D721Med (cell line): ENCODE data around the gene EIF3I.

Experiments used
- DNase-seq: peaks from one replicate; pipeline ENCODE4 v3.0.0; 2011; ENCODE audit warnings: low spot score; ENCODE audit not compliant: insufficient read length
- FAIRE-seq: peaks from 2 replicates; lab custom pipeline; 2011; peaks lifted over from hg19 to GRCh38; lab: Jason Lieb, UNC
- TF ChIP-seq, protein P1 (sequence below): IDR thresholded peaks from 2 replicates; pipeline ENCODE4 v1.5.1; 2012; ENCODE audit warnings: mild to moderate bottlenecking, control low read depth; ENCODE audit not compliant: insufficient read depth; ENCODE audit errors: missing control alignments

Gene EIF3I

DNA sequence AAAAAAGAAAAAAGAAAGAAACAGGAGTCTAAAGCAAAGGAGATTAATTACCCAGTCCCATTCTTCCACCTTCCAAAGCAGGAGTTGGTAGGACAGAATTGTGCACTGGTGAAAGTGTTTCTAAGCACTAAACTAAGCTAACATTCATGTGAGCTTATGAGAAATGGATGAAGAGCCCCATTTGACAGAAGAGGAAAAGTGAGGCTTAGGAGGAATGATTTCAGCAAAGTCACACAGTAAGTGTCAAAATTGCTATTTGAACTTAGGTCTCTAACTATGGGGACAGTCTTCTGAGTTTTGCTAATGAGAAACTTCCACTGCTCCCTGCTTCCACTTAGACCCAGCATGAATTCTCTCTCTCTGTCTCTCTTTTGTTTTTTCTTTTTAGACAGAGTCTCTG, 47.5 kb downstream of the EIF3I start:
- FAIRE-seq (no peak), DNase-seq (no peak)

DNA sequence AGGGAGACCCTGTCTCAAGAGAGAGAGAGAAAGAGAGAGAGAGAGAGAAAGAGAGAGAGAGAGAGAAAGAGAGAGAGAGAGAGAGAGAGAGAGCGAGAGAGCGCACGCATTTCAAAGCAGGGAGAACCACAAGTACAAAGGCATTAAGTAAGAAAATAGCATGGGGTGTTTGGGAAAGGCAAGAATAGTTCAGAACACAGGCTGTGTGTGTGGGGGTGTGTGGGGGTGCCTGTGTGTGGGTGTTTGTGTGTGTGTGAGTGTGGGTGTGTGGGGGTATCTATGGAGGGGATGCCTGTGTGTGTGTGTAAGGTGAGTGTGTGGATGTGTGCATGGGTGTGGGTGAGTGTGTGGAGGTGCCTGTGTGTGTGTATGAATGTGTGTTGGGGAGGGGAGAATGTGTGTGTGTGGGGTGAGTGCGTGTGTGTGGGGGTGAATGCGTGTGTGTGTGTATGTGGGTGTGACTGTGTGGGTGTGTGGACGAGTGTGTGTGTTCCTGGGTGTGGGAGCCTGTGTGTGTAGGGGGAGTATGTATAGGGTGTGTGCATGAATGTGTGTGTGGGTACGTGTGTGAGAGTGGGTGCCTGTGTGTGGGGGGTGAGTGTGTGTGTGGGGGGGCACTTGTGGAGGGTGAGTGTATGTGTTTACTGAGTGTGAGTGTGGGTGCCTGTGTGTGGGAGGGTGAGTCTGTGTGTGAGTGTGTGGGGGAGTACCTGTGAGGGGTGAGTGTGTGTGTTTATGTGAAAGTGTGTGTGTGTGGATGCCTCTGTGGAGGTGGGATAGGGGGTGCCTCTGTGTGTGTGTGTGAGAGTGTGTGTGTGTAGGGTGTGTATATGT, 50.6 kb downstream of the EIF3I start:
- DNase-seq (no peak), FAIRE-seq (no peak)
- TF ChIP-seq, protein P1, sequence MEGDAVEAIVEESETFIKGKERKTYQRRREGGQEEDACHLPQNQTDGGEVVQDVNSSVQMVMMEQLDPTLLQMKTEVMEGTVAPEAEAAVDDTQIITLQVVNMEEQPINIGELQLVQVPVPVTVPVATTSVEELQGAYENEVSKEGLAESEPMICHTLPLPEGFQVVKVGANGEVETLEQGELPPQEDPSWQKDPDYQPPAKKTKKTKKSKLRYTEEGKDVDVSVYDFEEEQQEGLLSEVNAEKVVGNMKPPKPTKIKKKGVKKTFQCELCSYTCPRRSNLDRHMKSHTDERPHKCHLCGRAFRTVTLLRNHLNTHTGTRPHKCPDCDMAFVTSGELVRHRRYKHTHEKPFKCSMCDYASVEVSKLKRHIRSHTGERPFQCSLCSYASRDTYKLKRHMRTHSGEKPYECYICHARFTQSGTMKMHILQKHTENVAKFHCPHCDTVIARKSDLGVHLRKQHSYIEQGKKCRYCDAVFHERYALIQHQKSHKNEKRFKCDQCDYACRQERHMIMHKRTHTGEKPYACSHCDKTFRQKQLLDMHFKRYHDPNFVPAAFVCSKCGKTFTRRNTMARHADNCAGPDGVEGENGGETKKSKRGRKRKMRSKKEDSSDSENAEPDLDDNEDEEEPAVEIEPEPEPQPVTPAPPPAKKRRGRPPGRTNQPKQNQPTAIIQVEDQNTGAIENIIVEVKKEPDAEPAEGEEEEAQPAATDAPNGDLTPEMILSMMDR: no peak

More for the DNA sequence above, 47.5 kb downstream of the EIF3I start:
- TF ChIP-seq, protein P1: no peak

DNA sequence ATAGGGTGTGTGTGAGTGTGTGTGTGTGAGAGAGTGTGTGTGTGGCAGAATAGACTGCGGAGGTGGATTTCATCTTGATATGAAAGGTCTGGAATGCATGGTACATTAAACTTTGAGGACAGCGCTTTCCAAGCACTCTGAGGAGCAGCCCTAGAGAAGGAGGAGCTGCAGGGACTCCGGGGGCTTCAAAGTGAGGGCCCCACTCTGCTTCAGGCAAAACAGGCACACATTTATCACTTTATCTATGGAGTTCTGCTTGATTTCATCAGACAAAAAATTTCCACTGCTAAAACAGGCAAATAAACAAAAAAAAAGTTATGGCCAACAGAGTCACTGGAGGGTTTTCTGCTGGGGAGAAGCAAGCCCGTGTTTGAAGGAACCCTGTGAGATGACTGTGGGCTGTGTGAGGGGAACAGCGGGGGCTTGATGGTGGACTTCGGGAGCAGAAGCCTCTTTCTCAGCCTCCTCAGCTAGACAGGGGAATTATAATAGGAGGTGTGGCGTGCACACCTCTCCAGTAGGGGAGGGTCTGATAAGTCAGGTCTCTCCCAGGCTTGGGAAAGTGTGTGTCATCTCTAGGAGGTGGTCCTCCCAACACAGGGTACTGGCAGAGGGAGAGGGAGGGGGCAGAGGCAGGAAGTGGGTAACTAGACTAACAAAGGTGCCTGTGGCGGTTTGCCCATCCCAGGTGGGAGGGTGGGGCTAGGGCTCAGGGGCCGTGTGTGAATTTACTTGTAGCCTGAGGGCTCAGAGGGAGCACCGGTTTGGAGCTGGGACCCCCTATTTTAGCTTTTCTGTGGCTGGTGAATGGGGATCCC, 51.4 kb downstream of the EIF3I start:
- TF ChIP-seq, protein P1: no peak
- FAIRE-seq (no peak), DNase-seq (no peak)

DNA sequence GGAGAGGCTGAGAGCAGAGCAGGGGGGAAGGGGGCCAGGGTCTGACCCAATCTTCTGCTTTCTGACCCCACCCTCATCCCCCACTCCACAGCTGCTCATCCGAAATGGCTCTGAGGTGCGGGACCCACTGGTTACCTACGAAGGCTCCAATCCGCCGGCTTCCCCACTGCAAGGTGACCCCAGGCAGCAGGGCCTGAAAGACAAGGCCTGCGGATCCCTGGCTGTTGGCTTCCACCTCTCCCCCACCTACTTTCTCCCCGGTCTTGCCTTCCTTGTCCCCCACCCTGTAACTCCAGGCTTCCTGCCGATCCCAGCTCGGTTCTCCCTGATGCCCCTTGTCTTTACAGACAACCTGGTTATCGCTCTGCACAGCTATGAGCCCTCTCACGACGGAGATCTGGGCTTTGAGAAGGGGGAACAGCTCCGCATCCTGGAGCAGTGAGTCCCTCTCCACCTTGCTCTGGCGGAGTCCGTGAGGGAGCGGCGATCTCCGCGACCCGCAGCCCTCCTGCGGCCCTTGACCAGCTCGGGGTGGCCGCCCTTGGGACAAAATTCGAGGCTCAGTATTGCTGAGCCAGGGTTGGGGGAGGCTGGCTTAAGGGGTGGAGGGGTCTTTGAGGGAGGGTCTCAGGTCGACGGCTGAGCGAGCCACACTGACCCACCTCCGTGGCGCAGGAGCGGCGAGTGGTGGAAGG, 52.6 kb downstream of the EIF3I start:
- FAIRE-seq (no peak), DNase-seq (no peak)
- TF ChIP-seq, protein P1: no peak

DNA sequence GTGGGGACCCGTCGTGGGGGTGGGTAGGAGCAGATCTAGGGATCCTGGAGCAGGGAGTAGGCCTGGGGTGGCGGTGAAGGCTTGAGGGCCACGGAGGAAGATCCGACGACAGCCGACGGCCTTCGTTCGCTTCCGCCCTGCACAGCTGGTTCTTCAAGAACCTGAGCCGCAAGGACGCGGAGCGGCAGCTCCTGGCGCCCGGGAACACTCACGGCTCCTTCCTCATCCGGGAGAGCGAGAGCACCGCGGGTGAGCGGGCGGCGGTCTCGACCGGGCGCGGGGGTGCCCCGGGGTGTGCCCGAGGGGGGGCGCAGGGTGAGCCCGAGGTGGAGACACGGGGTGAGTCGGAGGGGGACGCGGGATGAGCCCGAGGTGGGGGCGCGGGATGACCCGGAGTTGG, 53.2 kb downstream of the EIF3I start:
- TF ChIP-seq, protein P1: no peak
- no peak for DNase-seq
- FAIRE-seq: no peak

DNA sequence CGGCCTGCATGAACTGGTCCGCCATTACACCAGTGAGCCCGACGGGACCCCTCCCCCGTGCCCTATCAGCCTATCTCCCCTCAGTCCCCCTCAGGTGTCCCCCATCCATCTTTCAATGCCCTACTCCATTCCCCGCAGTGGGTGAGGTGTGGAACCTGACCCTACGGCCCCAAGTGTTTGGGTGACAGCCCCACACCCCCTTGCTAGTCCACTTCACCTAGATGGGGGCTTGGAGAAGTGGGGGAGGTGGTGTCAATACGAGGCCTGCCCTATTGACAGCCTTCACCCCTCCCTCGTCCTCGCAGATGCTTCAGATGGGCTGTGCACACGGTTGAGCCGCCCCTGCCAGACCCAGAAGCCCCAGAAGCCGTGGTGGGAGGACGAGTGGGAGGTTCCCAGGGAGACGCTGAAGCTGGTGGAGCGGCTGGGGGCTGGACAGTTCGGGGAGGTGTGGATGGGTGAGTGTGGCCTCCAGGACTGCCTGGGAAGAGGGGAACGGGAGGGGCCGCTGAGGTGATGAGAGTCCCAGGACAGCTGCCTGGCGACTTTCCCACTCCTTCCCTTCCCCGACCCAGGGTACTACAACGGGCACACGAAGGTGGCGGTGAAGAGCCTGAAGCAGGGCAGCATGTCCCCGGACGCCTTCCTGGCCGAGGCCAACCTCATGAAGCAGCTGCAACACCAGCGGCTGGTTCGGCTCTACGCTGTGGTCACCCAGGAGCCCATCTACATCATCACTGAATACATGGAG, 54.0 kb downstream of the EIF3I start:
- no peak for FAIRE-seq
- TF ChIP-seq, protein P1: no peak
- no peak for DNase-seq
